Thyroid gland (tissue), 4 donors: ENCODE results near the gene HNRNPDL. TPM values are rescaled to one million over a fixed set of nuclear protein-coding genes. Genes with fewer than 3 reads are reported as not detected.

Experiments used
- DNase-seq, 2 donors: peaks; one replicate each; pipeline ENCODE4 v3.0.0-alpha.2; 2019
- H3K27ac ChIP-seq, 3 donors: fragments of 200-600 bp; sonication (generic); 1 replicate in 2 of 3; 2 replicates in 1 of 3; pipeline ENCODE4 v1.5.1; 2016 to 2019; ENCODE audit warnings: mild to moderate bottlenecking in 1 of 3, moderate library complexity in 1 of 3
- H3K27me3 ChIP-seq: fragments of 200-600 bp; sonication (generic); one replicate; pipeline ENCODE4 v1.5.1; 2019
- H3K36me3 ChIP-seq, 2 donors: fragments of 200-600 bp; sonication (generic); one replicate each; pipeline ENCODE4 v1.5.1; 2016 to 2019
- H3K4me1 ChIP-seq, 2 donors: fragments of 200-600 bp; sonication (generic); one replicate each; pipeline ENCODE4 v1.5.1; 2017 to 2019
- H3K4me3 ChIP-seq, 3 donors: fragments of 200-600 bp; sonication (generic); replicated peaks in 1 of 3; 1 replicate in 2 of 3; 2 replicates in 1 of 3; pipeline ENCODE4 v1.5.1; 2016; ENCODE audit warnings: mild to moderate bottlenecking in 1 of 3
- H3K9me3 ChIP-seq: fragments of 200-600 bp; sonication (generic); one replicate; pipeline ENCODE4 v1.5.1; 2017
- CTCF ChIP-seq, 6 experiments: fragments of 200-600 bp in 3 of 6; fragments of 450-650 bp in 3 of 6; sonication (generic) in 3 of 6; IDR thresholded peaks; one replicate each; pipeline ENCODE4 v1.5.1; 2016 to 2019; ENCODE audit warnings: antibody characterized with exemption in 6 of 6, mild to moderate bottlenecking in 2 of 6, inconsistent platforms in 1 of 6, moderate library complexity in 1 of 6
- POLR2A ChIP-seq, 2 donors: fragments of 450-650 bp; IDR thresholded peaks; one replicate each; pipeline ENCODE4 v1.6.1; 2017; ENCODE audit warnings: antibody characterized with exemption in 2 of 2, mild to moderate bottlenecking in 2 of 2, moderate library complexity in 1 of 2
- WGBS, 2 donors: methylation state at CpG; one replicate each; pipeline ENCODE4 v1.1.5; 2017; 5-methylcytosine and 5-hydroxymethylcytosine counted together
- intact Hi-C: fragments of 100-400 bp; cut with DNase I; formaldehyde crosslinking; loops from one replicate; pipeline ENCODE4 v1.15.1; 2023
- total RNA-seq, 4 donors: library from RNA; depleted of rRNA; stranded (reverse); fragments of >200 nt; gene quantifications; one replicate each; pipeline ENCODE4 v1.2.3, GENCODE V29; 2016

The HNRNPDL gene
- total RNA-seq, 4 donors from 2014 or later, result 189 to 287 (median 245) TPM

DNA sequence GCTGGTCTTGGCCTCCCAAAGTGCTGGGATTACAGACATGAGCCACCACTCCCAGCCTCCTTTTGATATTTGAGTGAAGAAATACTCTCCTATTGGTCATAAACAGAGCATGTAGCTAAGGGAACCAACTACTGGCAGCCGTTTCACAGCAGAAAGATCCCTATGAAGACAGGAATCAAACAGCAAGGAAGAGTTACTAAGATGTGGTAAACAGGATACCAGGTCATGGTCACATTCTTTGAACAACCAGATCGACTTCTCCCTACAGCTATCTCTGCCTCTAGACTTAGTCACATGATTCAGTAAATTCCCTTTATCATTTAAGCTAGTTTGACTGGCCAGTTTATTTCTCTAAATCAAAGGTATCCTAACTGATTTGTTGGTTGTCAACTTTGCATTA, 47.5 kb downstream of the HNRNPDL start:
- no peaks in the 10 kb centered on the region for H3K27me3 ChIP-seq
- intact Hi-C loops, result no loop called here
- no peak overlapping the region for H3K27ac ChIP-seq
- H3K9me3 ChIP-seq, result no peaks in the 10 kb centered on the region
- no peak for DNase-seq
- no peaks in the 10 kb centered on the region for H3K4me1 ChIP-seq
- TF ChIP-seq CTCF (IDR thresholded peaks at IDR 0.05), result no peak
- TF ChIP-seq POLR2A (IDR thresholded peaks at IDR 0.05), result no peak
- WGBS, 2 donors, result 91 to 94% methylated on average over 2 of the region's 2 CpGs
- no peak overlapping the region for H3K4me3 ChIP-seq
- H3K36me3 ChIP-seq, result no peaks in the 10 kb centered on the region

GRCh38 chr4:82381661-82382296, 48.5 kb downstream of the HNRNPDL start:
- Histone ChIP-seq H3K4me1 (no peaks in the 10 kb centered on the region), H3K9me3 (no peaks in the 10 kb centered on the region), H3K27ac (no peak overlapping the region), H3K36me3 (no peaks in the 10 kb centered on the region), H3K4me3 (no peak overlapping the region), H3K27me3 (no peaks in the 10 kb centered on the region)
- no peak for TF ChIP-seq POLR2A (IDR thresholded peaks at IDR 0.05)
- no peak for TF ChIP-seq CTCF (IDR thresholded peaks at IDR 0.05)
- WGBS, 2 donors, result 86 to 92% methylated on average over 2 of the region's 2 CpGs
- DNase-seq, result no peak
- intact Hi-C loops, result no loop called here

DNA sequence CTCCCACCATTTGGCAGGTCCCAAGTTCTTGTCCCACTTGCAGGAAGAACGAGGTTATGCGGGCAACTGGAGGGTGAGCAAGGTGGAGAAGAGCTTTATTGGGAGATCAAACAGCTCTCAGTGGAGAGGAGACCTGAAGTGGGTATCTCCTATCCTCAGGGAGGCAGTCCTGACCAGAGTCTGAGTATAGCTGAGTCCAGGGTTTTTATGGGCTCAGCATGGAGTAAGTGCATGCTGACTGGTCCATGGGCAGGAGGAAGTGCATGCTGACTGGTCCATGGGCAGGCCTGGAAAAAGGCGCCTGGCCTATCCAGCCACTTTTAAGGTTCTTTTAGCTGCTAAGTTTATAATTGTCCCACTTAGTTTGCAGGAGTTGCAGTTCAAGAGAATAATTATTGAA, 49.0 kb downstream of the HNRNPDL start:
- TF ChIP-seq CTCF (IDR thresholded peaks at IDR 0.05) (no peak), POLR2A (IDR thresholded peaks at IDR 0.05) (no peak)
- H3K9me3 ChIP-seq, result no peaks in the 10 kb centered on the region
- no peaks in the 10 kb centered on the region for H3K36me3 ChIP-seq
- no peak overlapping the region for H3K27ac ChIP-seq
- intact Hi-C loops, result no loop called here
- no peaks in the 10 kb centered on the region for H3K4me1 ChIP-seq
- DNase-seq, result no peak
- H3K4me3 ChIP-seq, result no peak overlapping the region
- WGBS, 2 donors, result 95 to 100% methylated on average over 3 of the region's 3 CpGs
- H3K27me3 ChIP-seq, result no peaks in the 10 kb centered on the region

- TF ChIP-seq CTCF (IDR thresholded peaks at IDR 0.05) (no peak), POLR2A (IDR thresholded peaks at IDR 0.05) (no peak)
Measured at GRCh38 chr4:82380831-82381230, 49.4 kb downstream of the HNRNPDL start.

DNA sequence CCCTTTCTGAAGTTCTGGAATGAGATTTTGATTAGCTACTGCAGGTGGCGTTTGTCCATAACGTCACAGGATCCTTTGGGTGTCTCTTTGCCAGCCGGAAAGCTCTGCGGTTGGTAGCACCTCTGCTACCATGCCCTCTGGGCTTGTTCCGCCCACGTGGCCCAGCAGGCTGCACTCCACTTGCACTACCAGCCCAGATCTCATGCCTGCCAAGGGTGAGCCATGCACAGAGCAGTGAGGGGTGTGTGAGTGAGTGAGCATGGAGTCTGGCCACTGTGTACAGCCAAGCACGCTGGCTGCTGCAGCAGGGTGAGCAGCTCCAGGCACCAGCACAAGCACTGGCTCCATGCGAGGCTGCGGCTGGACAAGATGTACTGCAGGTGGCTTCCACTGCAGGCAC, 49.9 kb downstream of the HNRNPDL start:
- H3K4me1 ChIP-seq, result no peaks in the 10 kb centered on the region
- no peaks in the 10 kb centered on the region for H3K36me3 ChIP-seq
- no peak overlapping the region for H3K27ac ChIP-seq
- no peak for DNase-seq
- TF ChIP-seq POLR2A (IDR thresholded peaks at IDR 0.05), result no peak
- TF ChIP-seq CTCF (IDR thresholded peaks at IDR 0.05), result no peak
- 91 to 96% methylated on average over 9 of the region's 9 CpGs for WGBS, 2 donors
- intact Hi-C loops, result no loop called here
- no peaks in the 10 kb centered on the region for H3K9me3 ChIP-seq
- H3K27me3 ChIP-seq, result no peaks in the 10 kb centered on the region
- H3K4me3 ChIP-seq, result no peak overlapping the region

More at GRCh38 chr4:82380831-82381230, 49.4 kb downstream of the HNRNPDL start:
- Histone ChIP-seq H3K36me3 (no peaks in the 10 kb centered on the region), H3K4me3 (no peak overlapping the region), H3K9me3 (no peaks in the 10 kb centered on the region), H3K27me3 (no peaks in the 10 kb centered on the region), H3K27ac (no peak overlapping the region), H3K4me1 (no peaks in the 10 kb centered on the region)
- WGBS, 2 donors, result 95 to 96% methylated on average over 4 of the region's 4 CpGs
- intact Hi-C loops, result no loop called here
- DNase-seq, result no peak
